Measurements from ENCODE around the gene SLC9A8. TPM values are rescaled to one million over a fixed set of nuclear protein-coding genes. Genes with fewer than 3 reads are reported as not detected.

Gene SLC9A8
- total and polyA plus RNA-seq, 2 donors (not counting 1 experiment from before 2014, with no cell fraction given): 17.8 to 29.7 TPM

DNA sequence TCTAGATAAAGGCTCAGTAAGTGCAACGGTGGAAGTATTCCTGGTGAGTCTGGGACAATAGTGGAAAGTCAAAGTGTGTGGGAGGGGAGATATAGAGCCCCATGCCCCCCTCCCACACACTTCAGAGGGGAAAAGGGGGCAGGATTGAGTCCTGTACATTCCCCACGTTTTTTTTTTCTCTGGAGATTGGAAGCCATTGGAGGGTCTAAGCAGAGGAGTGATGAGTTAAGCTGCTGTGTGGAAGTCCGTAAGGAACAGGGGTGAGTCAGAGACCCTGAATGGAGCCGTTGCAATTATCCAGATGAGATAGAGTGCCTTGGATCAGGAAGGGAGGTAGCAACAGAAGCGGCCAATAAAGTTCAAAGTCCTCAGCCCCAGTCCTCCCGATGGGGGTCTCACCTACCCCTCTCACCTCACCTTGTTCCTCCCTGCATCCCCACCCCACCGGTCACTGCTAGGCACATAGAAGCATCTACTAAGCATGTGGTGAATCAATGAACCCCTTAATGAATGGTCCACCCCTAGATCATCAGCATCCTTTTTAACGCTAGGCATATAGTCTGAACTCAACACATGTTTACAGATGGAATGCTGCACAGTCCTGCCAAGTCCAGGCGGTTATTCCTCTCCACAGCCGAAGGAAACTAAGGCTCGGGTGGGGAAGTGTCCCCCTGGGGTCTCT, 662 bp upstream of the SLC9A8 start:
- TF ChIP-seq, protein P1, sequence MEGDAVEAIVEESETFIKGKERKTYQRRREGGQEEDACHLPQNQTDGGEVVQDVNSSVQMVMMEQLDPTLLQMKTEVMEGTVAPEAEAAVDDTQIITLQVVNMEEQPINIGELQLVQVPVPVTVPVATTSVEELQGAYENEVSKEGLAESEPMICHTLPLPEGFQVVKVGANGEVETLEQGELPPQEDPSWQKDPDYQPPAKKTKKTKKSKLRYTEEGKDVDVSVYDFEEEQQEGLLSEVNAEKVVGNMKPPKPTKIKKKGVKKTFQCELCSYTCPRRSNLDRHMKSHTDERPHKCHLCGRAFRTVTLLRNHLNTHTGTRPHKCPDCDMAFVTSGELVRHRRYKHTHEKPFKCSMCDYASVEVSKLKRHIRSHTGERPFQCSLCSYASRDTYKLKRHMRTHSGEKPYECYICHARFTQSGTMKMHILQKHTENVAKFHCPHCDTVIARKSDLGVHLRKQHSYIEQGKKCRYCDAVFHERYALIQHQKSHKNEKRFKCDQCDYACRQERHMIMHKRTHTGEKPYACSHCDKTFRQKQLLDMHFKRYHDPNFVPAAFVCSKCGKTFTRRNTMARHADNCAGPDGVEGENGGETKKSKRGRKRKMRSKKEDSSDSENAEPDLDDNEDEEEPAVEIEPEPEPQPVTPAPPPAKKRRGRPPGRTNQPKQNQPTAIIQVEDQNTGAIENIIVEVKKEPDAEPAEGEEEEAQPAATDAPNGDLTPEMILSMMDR (IDR thresholded peaks at IDR 0.05): no peak
- TF ChIP-seq EZH2 (IDR thresholded peaks at IDR 0.05; ENCODE audit: borderline replicate concordance, insufficient read depth, low read depth, low read length, poor library complexity, severe bottlenecking): no peak
- peaks cover 0 to 20% of the 10 kb centered on the region in 2 experiments for H3K36me3 ChIP-seq (replicated peaks in 1 of 2; ENCODE audit: control extremely low read depth in 1 of 2, control insufficient read depth in 1 of 2, extremely low read depth in 1 of 2, insufficient read depth in 2 of 2, low read length in 1 of 2)
- no peaks in the 10 kb centered on the region for H3K9me3 ChIP-seq (ENCODE audit: control extremely low read depth in 1 of 3, control insufficient read depth in 2 of 3, insufficient read depth in 1 of 3, low read length in 2 of 3)
- POLR2A ChIA-PET: interaction anchor here (0.7 to 1.5 kb wide), 3 partner anchors 8 to 10 kb away, joined by 4 to 9 read pairs (median 5); no protein-coding TSS in a partner anchor
- peak overlapping the region; percentile 53 to 93 (median 84) for H3K4me3 ChIP-seq (ENCODE audit: control extremely low read depth in 1 of 5, extremely low read depth in 1 of 5, insufficient read depth in 1 of 5, low read depth in 2 of 5, low read length in 4 of 5)
- ATAC-seq (ENCODE audit: low read depth): peak; percentile 1
- H3K27ac Mint-ChIP-seq: peak overlapping the region; percentile 90
- H3K79me2 ChIP-seq (ENCODE audit: control insufficient read depth, insufficient read depth, low read length): peaks cover 26% of the 10 kb centered on the region
- H3K9me3 Mint-ChIP-seq (ENCODE audit: insufficient read depth): no peaks in the 10 kb centered on the region
- no peaks in the 10 kb centered on the region for H3K27me3 ChIP-seq (replicated peaks in 1 of 4; ENCODE audit: control extremely low read depth in 1 of 4, control insufficient read depth in 3 of 4, insufficient read depth in 4 of 4, low read length in 3 of 4)
- intact Hi-C loops (cut with micrococcal nuclease): loop anchor here (1.0 to 5.0 kb wide), 3 partner anchors 10 to 125 kb away; partner anchors contain the start of genes RNF114 and SPATA2
- H3K27me3 Mint-ChIP-seq: no peaks in the 10 kb centered on the region
- WGBS (ENCODE audit: insufficient coverage): 38% methylated on average over 8 of the region's 11 CpGs
- peak overlapping the region; percentile 86 for H3K9ac ChIP-seq (ENCODE audit: low read length)
- peak overlapping the region; percentile 86 for H3K4me3 Mint-ChIP-seq
- H3K27ac ChIP-seq (ENCODE audit: low read length in 2 of 2): peak overlapping the region; percentile 93 to 98
- H3K4me1 Mint-ChIP-seq: peaks cover 49% of the 10 kb centered on the region
- DNase-seq: no peak
- peak overlapping the region; percentile 77 for H3K4me2 ChIP-seq (replicated peaks; ENCODE audit: low read depth, low read length, poor library complexity, severe bottlenecking)
- CTCF ChIA-PET: interaction anchor here (0.7 to 2.2 kb wide), 5 partner anchors 10 to 202 kb away, joined by 4 to 7 read pairs (median 6); no protein-coding TSS in a partner anchor
- H4K20me1 ChIP-seq (ENCODE audit: control insufficient read depth, insufficient read depth, low read length, poor library complexity, severe bottlenecking): no peaks in the 10 kb centered on the region
- peaks cover 24 to 31% of the 10 kb centered on the region in 2 donors for H3K4me1 ChIP-seq (ENCODE audit: control insufficient read depth in 2 of 2, insufficient read depth in 2 of 2, low read length in 2 of 2)
- H2AFZ ChIP-seq (ENCODE audit: insufficient read depth, low read depth, low read length, poor library complexity, severe bottlenecking): peak overlapping the region; percentile 70

All from B cell (primary cell).